GM23248 (cell line): ENCODE results near the gene USP28. TPM values are rescaled to one million over a fixed set of nuclear protein-coding genes. Genes with fewer than 3 reads are reported as not detected.

Source experiments
- DNase-seq: peaks from one replicate; pipeline ENCODE4 v3.0.0-alpha.2; 2015
- H2AFZ ChIP-seq: fragments of 200-600 bp; sonication (generic); 2 replicates; pipeline ENCODE4 v1.6.1; 2016; ENCODE audit warnings: antibody characterized with exemption
- H3F3A ChIP-seq: fragments of 200-600 bp; sonication (generic); 2 replicates; pipeline ENCODE4 v1.6.1; 2016; ENCODE audit warnings: mild to moderate bottlenecking, antibody characterized with exemption, mixed run types; ENCODE audit not compliant: insufficient read depth
- H3K27ac ChIP-seq: fragments of 200-600 bp; sonication (generic); 2 replicates; pipeline ENCODE4 v1.5.1; 2016; ENCODE audit warnings: mild to moderate bottlenecking
- H3K27me3 ChIP-seq: fragments of 200-600 bp; sonication (generic); replicated peaks from 2 replicates; pipeline ENCODE4 v1.6.1; 2016; ENCODE audit warnings: mild to moderate bottlenecking; ENCODE audit not compliant: insufficient read depth
- H3K36me3 ChIP-seq: fragments of 200-600 bp; sonication (generic); 2 replicates; pipeline ENCODE4 v1.6.1; 2016; ENCODE audit warnings: low read depth, mild to moderate bottlenecking
- H3K4me1 ChIP-seq: fragments of 200-600 bp; sonication (generic); 2 replicates; pipeline ENCODE4 v1.6.1; 2016; ENCODE audit warnings: mild to moderate bottlenecking; ENCODE audit not compliant: insufficient read depth
- H3K4me2 ChIP-seq: fragments of 200-600 bp; sonication (generic); one replicate; pipeline ENCODE4 v1.6.1; 2016; ENCODE audit warnings: mild to moderate bottlenecking; ENCODE audit not compliant: unreplicated experiment
- H3K4me3 ChIP-seq: fragments of 200-600 bp; sonication (generic); 2 replicates; pipeline ENCODE4 v1.5.1; 2016; ENCODE audit warnings: mild to moderate bottlenecking
- H3K79me2 ChIP-seq: fragments of 200-600 bp; sonication (generic); 2 replicates; pipeline ENCODE4 v1.6.1; 2016; ENCODE audit warnings: mild to moderate bottlenecking; ENCODE audit not compliant: insufficient read depth
- H3K9ac ChIP-seq: fragments of 200-600 bp; sonication (generic); 2 replicates; pipeline ENCODE4 v1.6.1; 2016; ENCODE audit warnings: mild to moderate bottlenecking
- H3K9me2 ChIP-seq: fragments of 200-600 bp; sonication (generic); 2 replicates; pipeline ENCODE4 v1.6.1; 2016; ENCODE audit warnings: mixed run types, mild to moderate bottlenecking, moderate library complexity; ENCODE audit not compliant: insufficient read depth
- H3K9me3 ChIP-seq: fragments of 200-600 bp; sonication (generic); one replicate; pipeline ENCODE4 v1.6.1; 2017; ENCODE audit warnings: low read depth
- H4K20me1 ChIP-seq: fragments of 200-600 bp; sonication (generic); 2 replicates; pipeline ENCODE4 v1.6.0; 2016; ENCODE audit not compliant: insufficient read depth
- EZH2 ChIP-seq: fragments of 200-600 bp; sonication (generic); IDR thresholded peaks from 2 replicates; pipeline ENCODE4 v1.6.1; 2018; ENCODE audit warnings: antibody characterized with exemption, mild to moderate bottlenecking; ENCODE audit not compliant: insufficient read depth, poor library complexity, severe bottlenecking
- EZH2phosphoT487 ChIP-seq: fragments of 200-600 bp; sonication (generic); IDR thresholded peaks from 2 replicates; pipeline ENCODE4 v1.6.1; 2018; ENCODE audit warnings: antibody characterized with exemption, moderate library complexity, mild to moderate bottlenecking, low read depth; ENCODE audit not compliant: insufficient read depth
- WGBS, 2 experiments: methylation state at CpG; one replicate each; pipeline ENCODE4 v1.1.6; 2015 to 2017; ENCODE audit warnings: low lambda C conversion rate in 2 of 2, low coverage in 1 of 2; ENCODE audit errors: missing lambda C conversion rate in 2 of 2; 5-methylcytosine and 5-hydroxymethylcytosine counted together
- in situ Hi-C: fragments of 300-500 bp; cut with MboI; formaldehyde crosslinking; loops from 2 replicates; pipeline ENCODE4 v1.15.0; 2020
- polyA plus RNA-seq: library from polyadenylated mRNA; unstranded; fragments of >200 nt; fragmentation: Nextera tagmentation; extraction: Ambion mirVana; gene quantifications from 2 replicates; pipeline ENCODE4 v1.2.1, GENCODE V29; 2016
- total RNA-seq: library from RNA; depleted of rRNA; stranded (reverse); fragments of >200 nt; shearing (Covaris generic); gene quantifications from 2 replicates; pipeline ENCODE4 v1.2.3, GENCODE V29; 2014

The USP28 gene
- total and polyA plus RNA-seq, 2 experiments from 2014 or later, result 17.1 to 25.1 TPM

DNA sequence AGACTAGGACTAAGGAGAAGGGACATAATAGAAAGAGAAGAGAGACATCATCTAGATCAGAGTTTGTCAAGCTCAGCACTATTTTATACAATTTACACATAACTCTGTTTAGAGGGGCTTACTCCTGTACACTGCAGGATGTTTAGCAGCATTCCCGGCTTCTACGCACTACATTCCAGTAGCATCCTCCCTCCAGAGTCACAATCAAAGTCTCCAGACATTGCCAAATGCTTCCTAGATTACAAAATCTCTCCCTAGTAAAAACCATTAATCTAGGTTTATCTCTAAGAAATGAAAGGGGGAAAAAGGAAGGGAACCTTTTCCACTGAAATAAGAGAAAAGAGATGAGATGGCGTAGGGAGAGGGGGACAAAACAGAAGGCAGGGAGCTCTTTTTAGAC, 4.0 kb downstream of the USP28 start:
- 84 to 86% methylated on average over 3 of the region's 3 CpGs for WGBS, 2 experiments
- Histone ChIP-seq H3K27ac (no peak overlapping the region), H4K20me1 (no peaks in the 10 kb centered on the region), H3K79me2 (peaks cover 10% of the 10 kb centered on the region; the same call in 1 of the 2 replicates), H3K4me3 (no peak overlapping the region), H3K9me3 (no peaks in the 10 kb centered on the region), H3K36me3 (no peaks in the 10 kb centered on the region), H3K4me2 (no peak overlapping the region), H3K27me3 (no peaks in the 10 kb centered on the region), H3K9ac (no peak overlapping the region), H2AFZ (no peak overlapping the region), H3K4me1 (peaks cover 9% of the 10 kb centered on the region), H3K9me2 (no peaks in the 10 kb centered on the region), H3F3A (no peaks in the 10 kb centered on the region; the same call in 1 of the 2 replicates)
- in situ Hi-C loops, result no loop called here
- no peak for TF ChIP-seq EZH2phosphoT487
- TF ChIP-seq EZH2, result no peak
- DNase-seq, result no peak

GRCh38 chr11:113867843-113868503, 7.4 kb downstream of the USP28 start:
- Histone ChIP-seq H3K9me2 (no peaks in the 10 kb centered on the region), H3K4me1 (no peaks in the 10 kb centered on the region), H3K36me3 (no peaks in the 10 kb centered on the region), H3K27me3 (no peaks in the 10 kb centered on the region), H4K20me1 (no peaks in the 10 kb centered on the region), H3K9me3 (no peaks in the 10 kb centered on the region), H3K27ac (no peak overlapping the region), H3K4me3 (no peak overlapping the region), H3K79me2 (peaks cover 21% of the 10 kb centered on the region), H3K9ac (no peak overlapping the region), H2AFZ (no peak overlapping the region), H3K4me2 (no peak overlapping the region), H3F3A (no peaks in the 10 kb centered on the region; the same call in 1 of the 2 replicates)
- DNase-seq, result no peak
- in situ Hi-C loops, result no loop called here
- TF ChIP-seq EZH2, result no peak
- TF ChIP-seq EZH2phosphoT487, result no peak
- WGBS, 2 experiments, result 93 to 94% methylated on average over 3 of the region's 3 CpGs

DNA sequence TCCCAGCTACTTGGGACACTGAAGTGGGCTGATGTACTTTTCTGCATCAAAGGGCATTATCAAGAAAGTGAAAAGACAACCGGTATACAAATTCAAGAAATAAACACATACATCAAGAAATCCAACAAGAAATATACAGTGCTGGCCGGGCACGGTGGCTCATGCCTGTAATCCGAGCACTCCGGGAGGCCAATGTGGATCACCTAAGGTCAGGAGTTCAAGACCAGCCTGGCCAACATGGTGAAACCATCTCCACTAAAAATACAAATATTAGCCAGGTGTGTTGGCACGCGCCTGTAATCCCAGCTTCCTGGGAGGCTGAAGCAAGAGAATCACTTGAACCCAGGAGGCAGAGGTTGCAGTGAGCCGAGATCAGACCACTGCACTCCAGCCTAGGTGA, 9.5 kb downstream of the USP28 start:
- no peak overlapping the region for H3K9ac ChIP-seq
- TF ChIP-seq EZH2 (no peak), EZH2phosphoT487 (no peak)
- no peak overlapping the region for H3K27ac ChIP-seq
- in situ Hi-C loops, result no loop called here
- H4K20me1 ChIP-seq, result no peaks in the 10 kb centered on the region
- H3K79me2 ChIP-seq, result peaks cover 22% of the 10 kb centered on the region
- no peaks in the 10 kb centered on the region for H3K9me2 ChIP-seq
- H3K9me3 ChIP-seq, result no peaks in the 10 kb centered on the region
- DNase-seq, result no peak
- no peak overlapping the region for H3K4me2 ChIP-seq
- no peak overlapping the region for H2AFZ ChIP-seq
- no peak overlapping the region for H3K4me3 ChIP-seq
- H3K4me1 ChIP-seq, result no peaks in the 10 kb centered on the region
- no peaks in the 10 kb centered on the region for H3K27me3 ChIP-seq
- H3K36me3 ChIP-seq, result no peaks in the 10 kb centered on the region
- WGBS, 2 experiments, result 95 to 97% methylated on average over 8 of the region's 8 CpGs
- H3F3A ChIP-seq, result no peaks in the 10 kb centered on the region

DNA sequence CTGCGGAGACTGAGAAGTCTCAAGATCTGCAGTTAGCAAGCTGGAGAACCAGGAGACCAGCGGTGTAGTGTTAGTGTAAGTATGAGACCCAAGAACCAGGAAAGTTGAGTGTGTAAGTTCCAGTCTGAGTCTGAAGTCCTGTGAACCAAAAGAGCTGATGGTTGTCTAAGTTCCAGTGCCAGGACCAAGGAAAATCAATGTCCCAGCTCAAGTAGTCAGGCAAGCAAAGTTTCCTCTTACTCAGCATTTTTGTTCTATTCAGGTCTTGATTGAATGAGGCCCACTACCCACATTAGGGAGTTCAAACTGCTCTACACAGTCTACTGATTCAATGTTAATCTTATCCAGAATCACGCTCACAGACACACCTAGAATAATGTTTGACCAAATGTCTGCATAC, 11.0 kb downstream of the USP28 start:
- 97 to 99% methylated on average over 3 of the region's 3 CpGs for WGBS, 2 experiments
- Histone ChIP-seq H3K4me3 (no peak overlapping the region), H3K27me3 (no peaks in the 10 kb centered on the region)

GRCh38 chr11:113862435-113862834, 12.9 kb downstream of the USP28 start:
- H3K4me3 ChIP-seq, result no peak overlapping the region
- no peak overlapping the region for H3K9ac ChIP-seq
- H3K36me3 ChIP-seq, result no peaks in the 10 kb centered on the region
- H3K27ac ChIP-seq, result no peak overlapping the region
- H3K4me1 ChIP-seq, result no peaks in the 10 kb centered on the region
- no peak overlapping the region for H3K4me2 ChIP-seq
- H4K20me1 ChIP-seq, result no peaks in the 10 kb centered on the region
- no peak for TF ChIP-seq EZH2
- TF ChIP-seq EZH2phosphoT487, result no peak
- no peaks in the 10 kb centered on the region for H3K9me2 ChIP-seq
- H3K79me2 ChIP-seq, result peaks cover 40% of the 10 kb centered on the region
- WGBS, 2 experiments, result 95% methylated on average over 5 of the region's 5 CpGs
- in situ Hi-C loops, result no loop called here
- H3F3A ChIP-seq, result no peaks in the 10 kb centered on the region
- H3K9me3 ChIP-seq, result no peaks in the 10 kb centered on the region
- DNase-seq, result no peak
- H2AFZ ChIP-seq, result no peak overlapping the region
- no peaks in the 10 kb centered on the region for H3K27me3 ChIP-seq

More for the DNA sequence above, 11.0 kb downstream of the USP28 start:
- no peak overlapping the region for H3K27ac ChIP-seq
- no peak overlapping the region for H3K4me2 ChIP-seq
- in situ Hi-C loops, result no loop called here
- TF ChIP-seq EZH2phosphoT487, result no peak
- TF ChIP-seq EZH2, result no peak
- no peaks in the 10 kb centered on the region for H3K9me2 ChIP-seq
- peaks cover 35% of the 10 kb centered on the region for H3K79me2 ChIP-seq
- H3K9ac ChIP-seq, result no peak overlapping the region
- no peaks in the 10 kb centered on the region for H4K20me1 ChIP-seq
- H3K9me3 ChIP-seq, result no peaks in the 10 kb centered on the region
- H3K36me3 ChIP-seq, result no peaks in the 10 kb centered on the region
- no peak for DNase-seq
- H3F3A ChIP-seq, result no peaks in the 10 kb centered on the region
- no peak overlapping the region for H2AFZ ChIP-seq
- no peaks in the 10 kb centered on the region for H3K4me1 ChIP-seq
